ENCODE data around the gene PPP1R1C. TPM values are rescaled to one million over a fixed set of nuclear protein-coding genes. Genes with fewer than 3 reads are reported as not detected.
"Not testable (repeated sequence)": the region's sequence is repeated elsewhere in the genome, so short reads cannot be mapped to it uniquely, and the experiment has no call there.

PPP1R1C gene, protein sequence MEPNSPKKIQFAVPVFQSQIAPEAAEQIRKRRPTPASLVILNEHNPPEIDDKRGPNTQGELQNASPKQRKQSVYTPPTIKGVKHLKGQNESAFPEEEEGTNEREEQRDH
- total RNA-seq (2014; rRNA removed; shearing (Covaris generic)), result 0.13 TPM in 1 of 2 replicates, not detected in the other

DNA sequence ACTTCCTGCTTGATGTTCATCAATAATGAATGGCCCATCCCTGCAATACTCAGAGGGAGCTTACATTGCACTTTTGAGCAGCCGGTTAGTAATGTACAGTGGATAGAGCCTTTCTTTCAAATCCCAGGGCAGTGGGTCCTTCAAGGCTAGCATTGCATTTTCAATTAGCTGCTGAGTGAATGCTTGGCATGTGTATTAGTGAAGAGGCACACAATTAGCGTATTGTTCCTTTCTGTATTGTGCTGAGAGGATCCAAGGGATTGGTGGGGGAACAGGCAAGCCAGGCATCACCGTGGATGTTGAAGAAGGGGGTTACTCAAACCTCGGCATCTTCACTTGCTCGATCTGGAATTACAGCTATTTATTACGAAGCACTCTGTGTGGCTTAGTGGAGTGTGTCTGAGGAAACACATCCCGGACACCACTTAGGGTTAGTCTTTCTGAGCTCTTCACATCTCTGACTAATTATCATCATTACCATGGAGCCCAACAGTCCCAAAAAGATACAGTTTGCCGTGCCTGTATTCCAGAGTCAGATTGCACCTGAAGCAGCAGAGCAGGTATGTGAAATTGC is at the start of gene PPP1R1C:
PPP1R1C (plus strand) TSS at position 222 of the 574 bp plus-strand sequence; CDS start at position 480, 258 bp downstream.
- DNase-seq (ENCODE audit: low spot score), result no peak

DNA sequence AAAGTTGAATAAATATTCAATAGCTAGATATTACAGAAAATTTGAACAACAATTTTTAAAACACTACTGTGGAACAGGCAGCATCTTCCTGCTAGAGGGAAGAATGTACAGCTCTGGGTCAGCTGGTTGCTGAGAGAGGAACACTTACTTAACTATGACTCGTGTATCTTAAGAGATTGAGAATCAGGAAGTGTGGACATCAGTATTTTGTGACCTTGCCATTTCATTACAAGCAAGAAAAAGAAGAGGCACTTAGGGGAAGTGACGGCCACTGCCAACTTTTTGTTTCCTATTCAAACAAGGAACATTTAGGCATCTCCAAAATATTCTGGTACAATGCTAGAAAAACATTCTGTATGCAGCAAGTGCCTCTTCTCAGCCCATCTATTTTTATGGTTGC is 48.2 kb upstream of the PPP1R1C start:
- no peak for DNase-seq (ENCODE audit: low spot score)

DNA sequence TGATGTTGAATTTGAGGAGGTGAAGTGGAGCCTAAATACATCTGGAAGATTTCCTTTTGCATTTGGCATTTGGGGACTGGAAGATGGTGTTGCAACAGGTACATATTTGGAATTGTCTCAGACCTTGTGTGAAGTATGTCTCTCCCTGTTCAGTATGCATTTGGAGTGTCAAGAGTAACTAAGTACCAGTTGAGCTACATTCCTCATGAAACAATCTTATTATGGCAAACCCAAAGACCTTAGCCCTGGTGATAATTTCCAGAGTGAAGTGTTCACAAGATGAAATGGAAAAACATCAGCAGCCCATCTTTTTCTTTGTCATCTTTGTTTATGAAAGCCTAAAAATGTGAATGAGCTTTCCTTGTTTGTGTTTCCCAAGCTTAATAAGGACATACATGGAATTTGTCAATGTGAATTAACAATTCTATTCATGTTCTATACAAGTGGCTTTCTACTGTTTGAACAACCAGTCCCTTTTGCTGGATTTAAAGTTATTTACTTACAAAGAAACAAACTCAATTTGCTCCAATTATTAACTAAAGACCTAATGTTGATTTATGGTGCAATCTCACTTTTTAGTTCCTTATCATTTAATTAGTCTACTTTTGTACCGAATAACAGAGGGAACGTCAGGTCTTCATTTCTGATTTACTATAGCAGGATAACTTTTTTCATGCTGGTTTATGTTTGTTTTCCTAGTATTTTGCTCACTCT is 42.1 kb upstream of the PPP1R1C start:
- DNase-seq (ENCODE audit: low spot score), result no peak

DNA sequence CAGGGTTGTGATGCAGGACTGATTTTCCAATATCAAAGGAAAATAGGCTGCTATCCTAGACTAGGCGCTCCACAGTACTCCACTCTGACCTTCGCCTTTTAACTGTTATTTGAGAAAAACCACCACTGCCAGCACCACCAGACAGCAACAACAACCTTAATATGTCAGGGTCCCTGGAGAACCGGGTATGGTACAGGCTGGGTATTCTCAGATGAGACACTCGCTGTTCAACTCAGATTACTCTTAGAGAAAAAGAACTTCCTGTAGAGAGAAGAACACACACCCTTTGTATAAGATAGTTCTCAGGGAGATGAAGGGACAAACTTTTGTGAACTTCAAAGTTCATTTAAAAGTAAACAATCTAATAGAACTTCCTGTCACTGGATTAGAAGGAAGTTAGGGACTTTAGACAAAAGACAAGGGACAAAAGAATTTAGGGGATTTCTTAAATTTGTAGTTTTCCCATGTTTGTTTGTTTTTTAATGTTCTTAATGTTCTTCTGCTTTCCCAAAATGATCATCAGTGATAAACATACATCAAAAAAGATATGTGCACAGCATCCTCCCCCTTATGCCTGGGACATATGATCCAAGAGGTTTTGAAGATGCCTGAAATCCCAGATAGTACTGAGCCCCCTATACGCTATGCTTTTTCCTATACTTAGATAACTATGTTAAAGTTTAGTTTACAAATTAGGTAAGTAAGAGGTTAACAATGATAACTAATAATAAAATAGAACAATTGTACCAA is 41.3 kb upstream of the PPP1R1C start:
- no peak for DNase-seq (ENCODE audit: low spot score)

DNA sequence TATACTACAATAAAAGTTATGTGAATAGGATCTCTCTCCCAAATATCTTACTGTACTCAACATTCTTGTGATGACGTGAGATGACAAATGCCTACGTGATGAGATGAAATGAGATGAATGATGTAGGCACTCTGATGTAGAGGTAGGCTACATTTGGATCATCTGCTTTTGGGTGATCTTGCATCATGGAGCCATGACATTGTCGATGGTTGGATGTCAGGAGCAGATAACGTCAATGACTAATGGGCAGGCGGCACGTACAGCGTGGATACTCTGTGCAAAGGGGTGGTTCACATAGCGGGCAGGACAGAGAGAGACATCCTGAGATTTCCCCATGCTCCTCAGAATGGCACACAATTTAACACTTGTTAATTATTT is 40.8 kb upstream of the PPP1R1C start:
- no peak for DNase-seq (ENCODE audit: low spot score)

DNA sequence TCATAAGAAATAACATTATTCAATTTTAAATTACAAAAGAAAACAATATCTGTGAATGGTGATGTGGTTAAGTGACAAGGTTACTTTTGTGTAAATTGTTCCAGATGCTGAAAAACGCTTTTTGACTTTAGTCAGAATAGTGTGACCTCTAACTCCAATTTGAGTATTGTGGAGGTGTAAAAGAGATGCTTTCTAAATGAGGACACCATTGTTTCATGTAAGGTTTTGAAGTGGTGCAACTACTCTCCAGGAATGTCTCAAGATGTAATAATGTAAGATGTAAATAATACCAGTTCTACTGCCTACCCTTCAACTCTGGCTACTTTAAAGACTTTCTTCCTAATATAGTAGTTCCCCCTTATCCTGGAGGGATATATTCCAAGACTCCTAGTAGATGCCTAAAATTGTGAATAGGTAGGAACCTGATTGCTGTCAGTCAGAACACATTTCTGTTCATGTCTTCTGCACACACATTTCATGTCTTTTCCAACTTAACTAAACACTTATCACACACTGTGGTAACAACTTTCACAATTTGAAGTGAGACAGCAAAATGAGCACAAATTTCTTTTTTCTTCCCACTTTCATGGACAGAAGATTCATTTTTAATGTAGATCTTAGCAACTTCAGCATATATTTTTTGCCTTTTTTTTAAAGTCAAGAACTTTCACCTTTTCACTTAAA is 39.1 kb upstream of the PPP1R1C start:
- no peak for DNase-seq (ENCODE audit: low spot score)

DNA sequence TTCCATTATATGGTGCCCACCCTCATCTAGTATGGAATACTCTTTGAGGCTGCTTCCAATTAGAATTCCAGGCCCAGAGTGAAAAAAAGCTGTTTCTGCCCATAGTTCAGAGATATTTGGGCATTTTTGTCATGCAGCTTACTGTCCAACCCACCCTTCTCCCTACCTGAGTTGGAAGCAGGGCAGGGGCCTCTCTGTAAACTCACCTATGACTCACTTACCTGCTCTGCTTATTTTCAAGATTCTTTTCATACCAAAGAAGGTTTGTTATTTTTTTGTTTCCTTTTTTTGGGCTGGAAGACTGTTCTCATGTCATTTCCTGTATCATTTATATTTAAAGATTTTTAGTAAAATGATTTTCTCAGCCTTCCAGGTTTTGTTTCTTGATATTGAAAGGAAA is 38.4 kb upstream of the PPP1R1C start:
- no peak for DNase-seq (ENCODE audit: low spot score)

DNA sequence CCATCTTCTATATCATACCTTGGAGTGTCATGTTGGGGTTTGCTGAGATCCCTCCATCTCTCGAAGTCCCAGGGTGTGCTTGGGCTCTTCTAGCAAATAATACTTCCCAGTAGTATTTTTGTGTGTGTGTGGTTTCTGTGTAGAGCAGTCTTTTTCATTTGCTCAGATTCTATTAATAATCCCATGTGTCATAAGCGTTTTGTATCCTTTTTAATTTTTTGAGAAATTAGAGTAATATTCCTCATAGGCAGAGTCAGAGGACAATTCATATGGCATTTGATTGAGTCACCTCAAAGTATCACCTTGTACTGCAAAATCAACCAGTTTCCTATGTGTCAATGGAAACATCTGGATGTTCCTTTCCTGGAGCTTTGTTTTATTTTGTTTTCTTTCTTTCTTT is 37.4 kb upstream of the PPP1R1C start:
- no peak for DNase-seq (ENCODE audit: low spot score)

DNA sequence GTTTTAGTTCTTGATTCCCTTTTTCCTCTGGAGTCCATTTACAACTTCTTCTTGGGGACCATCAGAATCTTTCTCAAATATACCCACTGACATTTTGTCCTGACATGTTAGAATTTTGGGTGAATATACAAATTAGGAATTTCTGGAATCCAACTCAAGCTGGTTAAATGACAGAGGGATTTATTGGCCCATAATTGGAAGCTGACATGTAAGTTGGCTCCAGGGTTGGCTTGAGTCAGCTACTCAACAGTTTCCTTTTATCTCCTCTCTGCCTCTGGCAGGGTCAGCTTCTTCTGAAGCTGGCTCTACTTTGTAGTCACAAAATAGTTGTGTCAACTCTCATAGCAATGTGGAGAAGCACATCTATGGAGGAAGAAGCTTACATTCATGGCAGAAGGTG is 36.6 kb upstream of the PPP1R1C start:
- no peak for DNase-seq (ENCODE audit: low spot score)

DNA sequence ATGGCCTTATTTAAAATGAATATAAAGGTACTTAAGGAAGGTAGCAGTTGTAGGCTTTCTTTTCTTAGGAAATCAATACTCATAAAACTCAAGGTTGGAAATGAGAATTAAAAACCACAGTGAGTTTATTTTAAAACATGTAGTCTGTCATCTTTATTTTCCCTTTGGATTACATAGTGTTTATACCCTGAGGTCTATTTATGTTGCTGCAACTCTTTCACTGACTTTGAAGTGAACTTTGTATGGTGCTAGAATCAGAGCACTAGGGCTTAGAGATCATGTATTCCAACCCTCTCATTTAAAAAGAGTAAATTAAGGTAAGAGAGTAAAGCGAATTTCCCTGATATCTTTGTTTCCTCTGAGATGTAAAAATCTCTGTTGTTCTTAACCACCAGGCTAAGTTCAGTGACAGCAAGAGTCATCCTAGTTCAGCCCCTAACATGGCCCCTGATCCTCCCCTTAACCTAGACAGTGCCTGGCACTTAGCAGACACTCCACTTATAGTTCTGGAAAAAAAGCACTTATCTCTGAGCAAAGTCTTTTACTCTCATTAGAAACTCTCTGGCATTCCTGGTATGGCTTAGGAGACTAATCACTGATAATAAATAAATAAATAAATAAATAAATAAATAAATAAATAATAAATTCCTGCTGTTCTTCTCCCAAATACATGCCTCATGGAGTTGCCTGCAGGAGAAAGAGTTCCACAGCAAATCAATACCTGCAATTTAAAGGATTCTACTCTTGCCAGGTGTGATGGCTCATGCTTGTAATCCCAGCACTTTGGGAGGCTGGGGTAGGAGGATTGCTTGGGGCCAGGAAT is 33.0 kb upstream of the PPP1R1C start:
- DNase-seq (ENCODE audit: low spot score), result no peak

DNA sequence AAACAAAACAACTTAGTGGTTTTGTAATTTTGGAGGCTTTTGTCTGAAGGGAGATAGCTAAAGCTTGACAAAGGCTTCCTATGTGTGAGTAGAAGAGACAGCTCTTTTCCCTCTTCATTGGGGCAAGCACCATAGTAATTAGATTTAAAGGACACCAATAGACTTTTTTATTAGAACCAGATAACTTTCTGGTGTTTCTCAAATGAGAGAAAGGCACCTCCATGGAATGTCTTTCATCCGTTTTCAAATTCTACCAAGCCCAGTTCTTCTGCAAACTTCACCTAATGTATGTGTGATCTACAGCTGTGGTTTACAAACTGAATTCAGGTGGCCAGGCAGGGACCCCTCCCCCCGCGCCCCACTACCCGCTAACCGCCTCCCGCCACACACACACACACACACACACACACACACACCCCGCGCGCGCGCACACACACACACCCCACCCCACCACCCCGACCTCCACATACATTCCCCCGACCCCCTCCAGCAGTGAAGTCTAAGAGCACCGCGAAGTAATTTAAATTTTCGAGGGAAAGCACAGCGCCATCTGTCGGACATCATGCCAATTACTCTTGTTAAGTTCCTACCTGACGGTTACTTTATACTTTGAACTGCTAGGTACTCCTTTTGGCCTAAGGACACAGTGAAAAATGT is 31.6 kb upstream of the PPP1R1C start:
- DNase-seq (ENCODE audit: low spot score), result peak; percentile 80

DNA sequence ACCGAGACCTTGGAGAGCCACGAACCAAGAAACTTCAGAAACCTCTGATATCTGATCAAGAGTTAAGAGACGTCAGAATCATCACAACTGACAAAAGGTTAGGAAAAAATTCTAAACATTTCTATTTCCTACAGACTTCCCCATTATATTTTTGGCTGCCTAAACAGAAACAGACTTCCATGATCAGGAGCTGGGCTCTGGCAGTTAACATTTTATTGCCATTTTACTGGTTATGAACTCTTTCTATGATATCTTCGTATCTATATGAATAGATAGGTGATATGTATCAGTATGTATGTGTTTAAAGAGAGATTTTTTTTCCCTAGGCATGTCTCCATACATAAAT is 31.1 kb upstream of the PPP1R1C start:
- no peak for DNase-seq (ENCODE audit: low spot score)

DNA sequence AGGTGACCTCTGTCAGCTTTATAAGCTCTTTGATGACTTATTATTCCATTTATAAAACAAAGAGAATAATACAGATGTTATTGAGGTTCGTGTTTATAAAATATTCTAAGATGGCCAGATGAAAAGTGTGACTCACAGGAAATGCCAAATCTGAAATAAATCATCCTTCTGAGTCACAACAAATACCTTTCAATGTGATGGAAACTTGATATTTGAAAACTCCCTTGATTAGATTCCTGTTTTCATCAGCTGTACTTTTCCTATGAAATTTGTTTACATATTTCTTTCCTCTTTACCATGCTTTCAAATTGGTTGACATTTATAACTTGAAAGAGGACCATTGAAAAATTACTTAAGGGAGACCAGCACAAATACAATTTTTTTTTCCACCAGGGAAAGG is 30.6 kb upstream of the PPP1R1C start:
- peak; percentile 61 for DNase-seq (ENCODE audit: low spot score)

DNA sequence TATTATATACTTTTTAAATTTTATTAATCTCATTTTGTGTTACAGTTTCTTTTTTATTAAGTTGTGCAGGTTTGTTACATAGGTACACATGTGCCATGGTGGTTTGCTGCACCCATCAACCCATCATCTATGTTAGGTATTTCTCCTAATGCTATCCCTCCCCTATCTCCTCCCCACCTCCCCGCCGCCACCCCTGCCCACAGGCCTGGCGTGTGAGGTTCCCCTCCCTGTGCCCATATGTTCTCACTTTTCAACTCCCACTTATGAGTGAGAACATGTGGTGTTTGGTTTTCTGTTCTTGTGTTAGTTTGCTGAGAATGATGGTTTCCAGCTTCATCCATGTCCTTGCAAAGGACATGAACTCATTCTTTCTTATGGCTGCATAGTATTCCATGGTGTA is 29.8 kb upstream of the PPP1R1C start:
- not testable (repeated sequence) for DNase-seq (ENCODE audit: low spot score)

DNA sequence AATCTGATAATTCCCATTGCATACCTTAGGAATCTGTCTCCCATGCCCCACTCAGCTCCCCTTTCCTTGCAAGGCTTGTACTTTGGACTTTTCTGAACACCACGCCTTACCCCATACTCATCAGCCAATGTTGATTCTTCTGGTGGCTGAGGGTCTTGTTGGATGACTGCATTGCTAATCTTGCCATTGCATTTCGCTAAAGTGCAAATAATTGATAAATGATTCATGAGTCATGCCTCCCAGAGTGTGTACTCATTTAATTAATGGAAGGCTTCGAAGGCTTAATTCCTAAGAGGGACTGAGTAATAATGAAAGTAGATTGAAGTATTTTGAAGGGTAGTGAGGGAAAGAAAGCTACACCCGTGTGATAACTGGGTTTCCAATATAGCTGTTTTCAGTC is 28.0 kb upstream of the PPP1R1C start:
- peak; percentile 31 for DNase-seq (ENCODE audit: low spot score)

DNA sequence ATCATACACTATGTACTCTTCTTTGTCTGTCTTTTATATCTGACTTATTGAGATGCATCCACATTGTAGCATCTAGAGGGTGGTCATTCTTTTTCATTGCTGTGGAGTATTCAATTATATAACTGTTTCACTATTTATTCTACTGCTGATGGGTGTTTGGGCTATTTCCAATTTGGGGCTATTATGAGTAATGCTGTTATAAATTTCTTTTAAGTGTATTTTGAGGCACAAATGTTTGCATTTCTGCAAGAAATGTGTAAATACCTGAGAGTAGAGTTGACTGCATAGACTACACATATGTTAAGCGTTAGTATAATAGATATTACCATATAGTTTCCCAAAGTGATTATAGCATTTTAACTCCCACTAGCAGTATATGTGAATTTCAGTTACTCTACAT is 26.9 kb upstream of the PPP1R1C start:
- DNase-seq (ENCODE audit: low spot score), result no peak

DNA sequence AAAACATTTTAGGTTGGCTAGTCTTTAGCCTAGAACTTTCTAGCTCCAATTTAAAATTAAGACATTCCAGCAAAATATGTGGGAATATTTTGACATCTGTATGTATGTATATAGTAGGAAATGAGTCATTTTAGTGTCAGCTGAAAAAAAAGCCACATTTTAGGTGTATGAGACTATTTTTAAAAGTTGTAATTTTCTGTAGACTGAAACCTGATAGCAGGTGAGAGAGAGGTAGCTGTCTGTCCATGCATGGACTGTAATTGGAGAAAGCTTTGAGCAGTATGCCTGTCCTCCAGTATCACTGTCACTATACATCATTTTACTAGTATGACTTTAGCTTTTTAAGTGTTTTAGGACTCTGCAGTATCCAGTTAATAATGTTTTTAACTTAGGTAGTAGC is 26.1 kb upstream of the PPP1R1C start:
- no peak for DNase-seq (ENCODE audit: low spot score)

DNA sequence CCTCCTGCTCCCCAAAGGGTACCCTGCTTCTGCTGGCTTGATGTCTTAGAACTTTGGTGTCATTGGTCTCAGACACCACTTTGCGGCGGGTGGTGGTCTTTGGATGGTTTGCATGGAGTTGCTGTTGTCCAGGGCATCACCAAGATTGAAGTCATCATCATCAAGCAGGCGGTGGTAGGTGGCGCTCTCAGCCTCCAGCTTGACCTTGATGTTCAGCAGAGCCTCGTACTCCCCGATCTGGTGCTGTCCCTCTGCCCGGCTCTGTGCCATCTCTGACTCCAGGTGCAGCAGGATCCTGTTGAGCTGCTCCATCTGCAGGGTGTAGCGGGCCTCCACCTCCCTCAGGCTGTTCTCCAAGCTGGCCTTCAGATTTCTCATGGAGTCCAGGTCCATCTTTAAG is 24.5 kb upstream of the PPP1R1C start:
- DNase-seq (ENCODE audit: low spot score), result not testable (repeated sequence)

DNA sequence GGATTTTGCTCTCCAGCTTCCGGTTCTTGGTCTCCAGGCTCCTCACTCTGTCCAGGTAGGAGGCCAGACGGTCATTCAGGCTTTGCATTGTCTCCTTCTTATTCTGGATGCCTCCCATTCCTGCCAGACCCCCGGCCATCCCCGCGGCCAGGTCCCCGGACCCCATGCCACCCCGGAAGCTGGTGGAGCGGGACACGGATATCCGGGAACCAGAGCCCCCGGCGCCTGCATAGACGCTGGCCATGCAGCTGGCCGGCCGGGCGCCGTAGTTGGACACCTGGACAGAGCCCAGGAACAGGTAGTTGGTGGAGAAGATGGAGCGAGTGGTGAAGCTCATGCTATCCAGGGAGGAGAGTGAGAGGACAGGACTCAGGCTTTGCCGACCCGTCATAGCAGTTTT is 23.5 kb upstream of the PPP1R1C start:
- no peak for DNase-seq (ENCODE audit: low spot score)

DNA sequence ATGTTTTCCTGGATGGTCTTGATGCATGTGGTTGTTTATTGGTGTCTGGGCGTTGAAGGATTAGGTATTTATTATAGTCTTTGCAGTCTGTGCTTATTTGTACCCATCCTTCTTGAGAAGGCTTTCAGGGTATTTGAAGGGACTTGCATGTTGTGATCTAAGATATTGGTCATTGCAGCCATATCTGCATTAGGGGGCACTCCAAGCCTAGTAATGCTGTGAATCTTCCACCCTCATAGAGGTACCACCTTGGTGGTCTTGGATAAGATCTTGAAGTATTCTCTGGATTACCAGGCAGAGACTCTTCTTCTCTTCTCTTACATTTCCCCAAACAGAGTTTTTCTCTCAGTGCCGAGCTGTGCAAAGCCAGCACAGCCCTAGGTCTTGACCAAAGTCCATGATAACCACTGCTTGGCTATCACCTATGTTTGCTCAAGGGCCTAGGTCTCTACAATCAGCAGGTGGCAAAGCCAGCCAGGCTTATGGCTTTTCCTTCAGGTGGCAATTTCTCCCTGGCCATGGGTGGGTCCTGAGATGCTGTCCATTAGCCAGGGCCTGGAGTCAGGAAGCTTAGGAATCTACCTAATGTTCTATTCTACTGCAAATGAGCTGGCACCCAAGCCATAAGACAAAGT is 15.4 kb upstream of the PPP1R1C start:
- peak; percentile 19 for DNase-seq (ENCODE audit: low spot score)
